Natural killer cell treated with Interleukin-12 subunit alpha and Interleukin-12 subunit beta and Interleukin-15 and Interleukin-18, amount 100 ng/mL, for 72 hours (primary cell): ENCODE measurements around the gene RNASE1. TPM values are rescaled to one million over a fixed set of nuclear protein-coding genes. Genes with fewer than 3 reads are reported as not detected.
"Not testable (repeated sequence)": the region's sequence is repeated elsewhere in the genome, so short reads cannot be mapped to it uniquely, and the experiment has no call there.

Experiments used
- ATAC-seq, 2 donors: fragments of 150-1000 bp; cut with Tn5 transposase in 1 of 2; sonication (Bioruptor Pico), chemical (Tn5 transposase) in 1 of 2; 2 replicates each; pipeline ENCODE4 v1.10.0; 2021
- DNase-seq: peaks from one replicate; pipeline ENCODE4 v3.0.0; 2022; ENCODE audit warnings: low spot score
- H3K27ac Mint-ChIP-seq, 2 donors: 1 replicate in 1 of 2; 2 replicates in 1 of 2; pipeline ENCODE4 v1.8.0; 2022; ENCODE audit warnings: mixed read lengths in 2 of 2, mild to moderate bottlenecking in 1 of 2, moderate library complexity in 1 of 2
- H3K27me3 Mint-ChIP-seq, 2 donors: 1 replicate in 1 of 2; 2 replicates in 1 of 2; pipeline ENCODE4 v1.8.0; 2022; ENCODE audit warnings: mixed read lengths in 2 of 2
- H3K36me3 Mint-ChIP-seq: one replicate; pipeline ENCODE4 v1.8.0; 2022; ENCODE audit warnings: mixed read lengths
- H3K4me1 Mint-ChIP-seq, 2 donors: 1 replicate in 1 of 2; 2 replicates in 1 of 2; pipeline ENCODE4 v1.8.0; 2022; ENCODE audit warnings: low read depth in 2 of 2, mixed read lengths in 2 of 2, mild to moderate bottlenecking in 1 of 2
- H3K4me3 Mint-ChIP-seq: one replicate; pipeline ENCODE4 v1.8.0; 2022; ENCODE audit warnings: mixed read lengths
- H3K9me3 Mint-ChIP-seq: 2 replicates; pipeline ENCODE4 v1.8.0; 2022; ENCODE audit warnings: mixed read lengths
- total RNA-seq, 2 donors: library from RNA; stranded (reverse); gene quantifications; one replicate each; pipeline ENCODE4 v1.2.3, GENCODE V29; 2022

Gene RNASE1
- total RNA-seq, 2 donors from 2014 or later = not detected

DNA sequence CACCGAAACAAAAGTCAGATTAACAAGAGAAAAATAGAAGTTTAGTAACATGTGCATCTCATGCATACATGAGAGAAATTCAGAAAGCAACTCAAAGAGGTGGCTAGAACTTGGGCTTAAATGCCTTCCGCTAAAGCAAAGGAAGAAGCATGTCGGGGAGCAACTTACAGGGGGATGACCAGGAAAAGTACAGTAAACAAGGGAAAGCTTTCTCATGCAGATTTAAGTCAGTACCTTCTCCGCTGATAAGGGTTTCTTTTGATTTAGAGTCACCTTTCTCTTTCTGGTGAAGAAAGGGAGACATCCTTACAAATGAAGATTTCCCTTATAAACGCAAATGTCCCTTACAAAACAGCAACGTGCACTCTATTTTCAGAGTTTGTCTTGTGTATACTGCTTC, 27.6 kb downstream of the RNASE1 start:
- Mint-ChIP-seq H3K9me3 (no peaks in the 10 kb centered on the region), H3K27ac (no peak overlapping the region), H3K36me3 (no peaks in the 10 kb centered on the region), H3K27me3 (peaks cover 10 to 17% of the 10 kb centered on the region in 2 donors), H3K4me3 (no peak overlapping the region), H3K4me1 (peaks cover 0 to 4% of the 10 kb centered on the region in 2 donors)
- no peak for DNase-seq
- ATAC-seq = no peak

DNA sequence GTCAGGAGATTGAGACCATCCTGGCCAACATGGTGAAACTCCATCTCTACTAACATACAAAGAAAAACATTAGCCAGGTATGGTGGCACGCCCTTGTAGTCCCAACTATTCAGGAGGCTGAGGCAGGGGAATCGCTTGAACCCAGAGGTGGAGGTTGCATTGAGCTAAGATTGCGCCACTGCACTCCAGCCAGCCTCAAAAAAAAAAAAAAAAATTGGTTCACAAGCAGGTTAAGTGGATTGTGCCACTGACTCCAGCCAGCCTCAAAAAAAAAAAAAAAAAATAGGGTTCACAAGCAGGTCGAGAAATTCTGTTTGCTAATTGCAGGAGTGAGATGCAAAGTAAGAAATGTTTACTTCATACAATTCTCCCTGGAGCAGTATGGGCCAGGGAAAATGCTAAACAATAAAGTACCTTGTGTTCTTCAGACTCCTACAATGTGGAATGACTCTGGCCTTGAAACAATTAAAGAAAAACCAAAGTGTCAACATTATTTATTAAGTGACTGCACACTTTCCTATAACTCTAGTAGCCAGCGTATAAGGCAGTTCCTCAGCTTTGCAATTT, 28.3 kb downstream of the RNASE1 start:
- Mint-ChIP-seq H3K4me1 (peaks cover 0 to 2% of the 10 kb centered on the region in 2 donors), H3K4me3 (no peak overlapping the region), H3K27me3 (peaks cover 10 to 17% of the 10 kb centered on the region in 2 donors), H3K9me3 (no peaks in the 10 kb centered on the region), H3K36me3 (no peaks in the 10 kb centered on the region), H3K27ac (no peak overlapping the region)
- ATAC-seq (no peak), DNase-seq (no peak)

DNA sequence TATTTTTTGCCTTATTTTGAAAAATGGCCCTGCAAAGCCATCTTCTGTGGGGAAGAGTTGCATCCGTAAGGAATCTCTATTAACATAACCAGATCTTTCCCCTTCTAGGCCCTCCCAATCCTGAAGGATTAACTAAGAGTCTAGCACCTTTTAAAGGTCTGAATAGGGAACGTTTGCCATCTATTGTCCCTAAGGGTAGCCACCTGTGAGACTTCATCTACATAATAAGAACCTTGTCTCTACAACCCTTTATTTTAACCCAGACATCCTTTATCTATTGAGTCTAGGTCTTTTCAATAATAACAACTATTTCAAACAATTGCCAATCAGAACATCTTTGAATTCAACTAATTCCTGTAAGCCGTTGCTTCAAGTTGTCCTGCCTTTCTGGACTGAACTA, 30.0 kb downstream of the RNASE1 start:
- H3K4me1 Mint-ChIP-seq = peaks cover 0 to 2% of the 10 kb centered on the region in 2 donors

DNA sequence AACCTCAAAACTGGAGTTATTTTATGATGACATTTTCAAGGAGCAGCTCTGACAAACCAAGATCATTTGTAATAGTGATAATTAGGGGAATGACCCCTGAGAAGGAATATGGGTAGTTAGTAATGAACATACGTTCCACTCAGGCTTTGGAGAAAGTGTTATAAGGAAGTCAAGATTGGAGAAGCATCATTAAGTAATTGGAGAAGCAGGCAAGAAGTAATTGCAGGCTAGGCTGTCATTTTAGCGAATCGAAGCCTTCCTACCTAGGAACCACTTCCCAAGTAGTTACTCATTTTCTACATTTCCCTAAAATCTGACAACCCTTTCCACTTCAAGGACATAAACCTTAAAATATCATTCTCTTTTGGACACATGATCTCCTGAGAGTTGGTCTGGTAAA, 33.2 kb downstream of the RNASE1 start:
- Mint-ChIP-seq H3K4me3 (no peak overlapping the region), H3K36me3 (no peaks in the 10 kb centered on the region), H3K27me3 (peaks cover 3 to 11% of the 10 kb centered on the region in 2 donors), H3K4me1 (no peaks in the 10 kb centered on the region), H3K9me3 (no peaks in the 10 kb centered on the region), H3K27ac (no peak overlapping the region)
- DNase-seq (no peak), ATAC-seq (no peak)

More for the DNA sequence above, 30.0 kb downstream of the RNASE1 start:
- DNase-seq (no peak), ATAC-seq (no peak)
- no peak overlapping the region for H3K4me3 Mint-ChIP-seq
- no peak overlapping the region for H3K27ac Mint-ChIP-seq
- no peaks in the 10 kb centered on the region for H3K36me3 Mint-ChIP-seq
- no peaks in the 10 kb centered on the region for H3K9me3 Mint-ChIP-seq
- H3K27me3 Mint-ChIP-seq = peaks cover 10 to 17% of the 10 kb centered on the region in 2 donors

DNA sequence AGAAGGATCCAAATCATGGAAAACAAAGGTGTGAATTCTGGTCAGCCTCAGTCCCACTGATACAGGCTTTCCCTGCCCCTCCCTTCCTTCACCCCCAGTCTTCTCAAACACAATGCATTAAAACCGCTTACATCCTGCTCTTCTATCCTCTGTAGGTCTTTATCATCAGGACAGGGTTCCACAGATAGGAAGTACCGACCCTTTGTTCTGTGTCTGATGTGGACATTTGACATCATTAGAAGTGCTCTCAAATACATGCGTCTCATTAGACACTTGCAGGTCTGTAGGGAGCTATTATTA, 34.1 kb downstream of the RNASE1 start:
- DNase-seq = no peak
- no peaks in the 10 kb centered on the region for H3K9me3 Mint-ChIP-seq
- H3K4me3 Mint-ChIP-seq = no peak overlapping the region
- H3K27me3 Mint-ChIP-seq = peaks cover 3 to 11% of the 10 kb centered on the region in 2 donors
- no peaks in the 10 kb centered on the region for H3K36me3 Mint-ChIP-seq
- H3K27ac Mint-ChIP-seq = no peak overlapping the region
- ATAC-seq = no peak
- no peaks in the 10 kb centered on the region for H3K4me1 Mint-ChIP-seq

DNA sequence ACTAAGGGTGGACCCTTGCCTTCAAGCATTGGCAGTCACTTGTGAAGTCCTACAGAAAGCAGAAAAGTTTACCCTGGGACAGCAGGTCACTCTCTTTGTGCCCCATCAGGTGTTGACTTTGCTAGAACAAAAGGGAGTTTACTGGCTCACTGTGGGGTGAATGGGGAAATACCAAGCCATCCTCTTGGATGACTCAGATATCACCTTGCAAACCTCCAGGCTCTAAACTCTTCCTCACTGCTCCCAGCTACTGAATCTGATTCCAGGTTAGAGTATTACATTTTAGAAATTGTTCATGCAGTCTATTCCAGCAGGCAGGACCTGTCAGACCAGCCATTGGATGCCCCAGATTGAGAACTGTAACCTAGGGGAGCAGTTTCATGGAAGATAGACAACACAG, 41.7 kb downstream of the RNASE1 start:
- ATAC-seq (no peak), DNase-seq (no peak)
- H3K27ac Mint-ChIP-seq = no peak overlapping the region
- no peaks in the 10 kb centered on the region for H3K9me3 Mint-ChIP-seq
- H3K4me1 Mint-ChIP-seq = no peaks in the 10 kb centered on the region
- H3K27me3 Mint-ChIP-seq = no peaks in the 10 kb centered on the region
- no peaks in the 10 kb centered on the region for H3K36me3 Mint-ChIP-seq
- no peak overlapping the region for H3K4me3 Mint-ChIP-seq

DNA sequence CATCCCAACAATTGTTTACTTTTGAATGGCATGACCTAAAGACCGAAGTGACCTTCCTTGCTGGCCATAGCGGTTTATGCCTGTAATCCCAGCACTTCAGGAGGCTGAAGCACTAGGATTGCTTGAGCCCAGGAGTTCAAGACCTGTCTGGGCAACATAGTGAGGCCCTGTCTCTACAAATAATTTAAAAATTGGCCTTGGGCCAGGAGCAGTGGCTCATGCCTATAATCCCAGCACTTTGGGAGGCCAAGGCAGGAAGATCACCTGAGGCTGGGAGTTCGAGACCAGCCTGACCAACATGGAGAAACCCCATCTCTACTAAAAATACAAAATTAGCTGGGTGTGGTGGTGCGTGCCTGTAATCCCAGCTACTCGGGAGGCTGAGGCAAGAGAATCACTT, 43.2 kb downstream of the RNASE1 start:
- not testable (repeated sequence) for H3K36me3 Mint-ChIP-seq, H3K4me1 Mint-ChIP-seq, ATAC-seq, H3K4me3 Mint-ChIP-seq, H3K27me3 Mint-ChIP-seq, H3K27ac Mint-ChIP-seq, H3K9me3 Mint-ChIP-seq, DNase-seq

DNA sequence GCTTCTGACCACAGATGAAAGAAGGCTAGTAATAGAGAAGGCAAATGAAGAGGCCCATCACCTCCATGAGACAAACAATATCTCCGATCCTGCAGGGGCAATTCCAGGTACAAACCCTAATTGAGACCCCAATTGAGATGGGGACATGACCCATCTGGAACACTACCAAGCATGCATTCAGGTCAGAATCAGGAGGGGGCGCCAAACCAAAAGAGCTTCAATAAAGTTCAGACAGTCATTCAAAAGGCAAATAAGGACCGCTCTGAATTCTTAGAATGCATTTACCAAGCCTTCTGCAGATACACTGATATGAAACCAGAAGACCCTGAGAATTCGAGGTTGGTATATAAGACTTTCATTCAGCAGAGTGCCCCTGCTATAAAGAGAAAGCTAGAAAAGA, 44.7 kb downstream of the RNASE1 start:
- DNase-seq (no peak), ATAC-seq (no peak)
- Mint-ChIP-seq H3K36me3 (no peaks in the 10 kb centered on the region), H3K27me3 (no peaks in the 10 kb centered on the region), H3K4me1 (no peaks in the 10 kb centered on the region), H3K9me3 (no peaks in the 10 kb centered on the region), H3K27ac (no peak overlapping the region), H3K4me3 (no peak overlapping the region)

DNA sequence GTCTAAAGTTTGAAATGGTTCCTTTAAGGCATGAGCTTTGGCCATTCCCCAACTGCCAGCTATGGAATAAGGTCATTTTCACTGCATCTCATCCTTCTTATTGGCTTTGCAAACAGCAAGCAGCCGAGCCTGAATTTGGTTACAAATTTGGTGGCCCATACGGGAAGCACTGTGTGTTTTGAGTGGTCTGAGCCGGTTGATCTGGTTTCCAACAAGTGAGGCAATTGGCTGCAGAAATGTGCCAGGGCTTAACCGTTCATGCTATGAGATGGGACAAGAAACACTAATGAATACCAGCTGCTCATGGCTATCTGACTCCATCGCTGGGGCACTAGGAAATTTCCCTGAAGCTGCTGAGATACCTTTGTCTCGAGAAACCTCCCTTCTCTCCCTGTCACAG, 47.6 kb downstream of the RNASE1 start:
- H3K36me3 Mint-ChIP-seq = peaks cover 9% of the 10 kb centered on the region
- no peaks in the 10 kb centered on the region for H3K4me1 Mint-ChIP-seq
- H3K9me3 Mint-ChIP-seq = peaks cover 7% of the 10 kb centered on the region
- no peak overlapping the region for H3K27ac Mint-ChIP-seq
- H3K4me3 Mint-ChIP-seq = no peak overlapping the region
- DNase-seq = no peak
- peaks cover 10 to 15% of the 10 kb centered on the region in 2 donors for H3K27me3 Mint-ChIP-seq
- no peak for ATAC-seq

DNA sequence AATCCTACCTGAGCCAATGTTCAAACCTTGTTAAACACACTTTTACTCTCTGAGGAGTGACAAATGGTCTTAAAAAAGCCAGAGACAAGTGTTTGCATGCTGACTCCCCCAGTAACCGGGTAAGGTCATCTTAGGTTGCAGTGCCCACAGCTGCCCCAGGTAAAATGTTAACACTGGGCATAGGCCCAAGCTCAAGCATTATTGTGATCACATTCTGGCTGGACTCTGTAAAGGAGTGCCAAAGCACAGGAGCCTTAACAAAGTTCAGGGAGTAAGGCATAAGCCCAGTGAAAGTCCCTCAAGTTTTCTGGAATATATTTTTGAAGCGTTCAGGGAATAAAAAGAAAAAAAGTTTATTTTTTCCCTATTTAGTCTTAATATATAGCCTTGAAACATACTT, 48.3 kb downstream of the RNASE1 start:
- no peak for ATAC-seq
- peaks cover 10 to 22% of the 10 kb centered on the region in 2 donors for H3K27me3 Mint-ChIP-seq
- no peaks in the 10 kb centered on the region for H3K4me1 Mint-ChIP-seq
- no peak overlapping the region for H3K27ac Mint-ChIP-seq
- H3K4me3 Mint-ChIP-seq = no peak overlapping the region
- DNase-seq = no peak
- peaks cover 9% of the 10 kb centered on the region for H3K36me3 Mint-ChIP-seq
- peaks cover 7% of the 10 kb centered on the region for H3K9me3 Mint-ChIP-seq

DNA sequence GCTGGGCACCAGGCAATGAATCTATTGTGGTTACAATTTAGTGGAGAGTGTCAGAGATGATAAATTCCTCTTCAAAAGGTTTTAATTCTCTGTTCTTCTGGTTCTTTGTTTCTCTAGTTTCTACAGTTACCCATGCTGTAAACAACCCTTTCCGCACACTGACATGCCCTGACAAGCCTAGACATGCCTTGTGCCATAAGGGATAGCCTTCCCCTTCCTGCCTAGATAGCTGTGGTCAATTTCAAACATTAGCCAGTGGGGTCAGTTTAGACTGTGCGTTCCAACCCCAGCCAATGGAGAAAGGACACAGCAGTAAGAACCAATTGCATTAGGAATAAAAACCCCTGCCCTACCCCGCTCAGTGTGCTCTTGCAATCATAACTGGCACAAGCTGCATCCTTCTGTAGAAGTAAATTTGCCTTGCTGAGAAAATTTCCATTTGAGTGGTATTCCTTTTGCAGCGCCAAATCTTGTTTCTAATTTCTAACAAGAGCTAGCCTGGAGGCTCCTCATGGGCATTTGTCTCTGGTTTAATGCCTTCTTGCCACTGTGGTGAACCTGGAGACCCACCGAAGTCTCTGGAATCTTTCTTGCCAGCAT, 50.6 kb downstream of the RNASE1 start:
- DNase-seq = no peak
- no peak for ATAC-seq
- H3K27ac Mint-ChIP-seq = no peak overlapping the region
- peaks cover 12 to 38% of the 10 kb centered on the region in 2 donors for H3K27me3 Mint-ChIP-seq
- no peak overlapping the region for H3K4me3 Mint-ChIP-seq
- H3K4me1 Mint-ChIP-seq = no peaks in the 10 kb centered on the region
- H3K36me3 Mint-ChIP-seq = peaks cover 9% of the 10 kb centered on the region
- H3K9me3 Mint-ChIP-seq = peaks cover 7% of the 10 kb centered on the region

Other genes with a start within 250 kb of the RNASE1 start
- gene RNASE9, start 241.8 kb downstream of the RNASE1 start, total RNA-seq = not detected
- not detected for gene RNASE11, start 214.8 kb downstream of the RNASE1 start, total RNA-seq
- gene RNASE12, start 211.5 kb downstream of the RNASE1 start, total RNA-seq = not detected
- not detected for gene OR6S1, start 161.2 kb downstream of the RNASE1 start, total RNA-seq
- 1 to 10 TPM in 1 of 2 donors, under 1 TPM in 1; 0.50 to 1.2 TPM for gene RNASE4, start 118.3 kb downstream of the RNASE1 start, total RNA-seq
- gene ANG, start 114.1 kb downstream of the RNASE1 start, total RNA-seq = 1 to 10 TPM in 1 of 2 donors, under 1 TPM in 1; 0.78 to 1.6 TPM
- not detected for gene EDDM3A, start 57.0 kb downstream of the RNASE1 start, total RNA-seq
- not detected for gene EDDM3B, start 34.4 kb downstream of the RNASE1 start, total RNA-seq
- 1 to 10 TPM in 1 of 2 donors, under 1 TPM in 1; 0.56 to 1.3 TPM for gene RNASE6, start 21.6 kb downstream of the RNASE1 start, total RNA-seq
- gene RNASE3, start 88.5 kb upstream of the RNASE1 start, total RNA-seq = not detected
- not detected for gene RNASE2, start 152.6 kb upstream of the RNASE1 start, total RNA-seq
- gene METTL17, start 187.1 kb upstream of the RNASE1 start, total RNA-seq = 100 to 1,000 TPM in 1 of 2 donors, 10 to 100 TPM in 1; 70.5 to 101 TPM
- under 1 TPM in 1 of 2 donors, not detected in 1; 0.53 TPM for gene SLC39A2, start 196.4 kb upstream of the RNASE1 start, total RNA-seq
- gene NDRG2, start 222.2 kb upstream of the RNASE1 start, total RNA-seq = 1 to 10 TPM; 1.9 to 3.1 TPM
- not detected for gene TPPP2, start 227.4 kb upstream of the RNASE1 start, total RNA-seq
- not detected for gene RNASE13, start 232.0 kb upstream of the RNASE1 start, total RNA-seq
- gene RNASE7, start 239.5 kb upstream of the RNASE1 start, total RNA-seq = not detected